Transverse colon (tissue), 4 donors: ENCODE results near the gene C10orf90.

ENCODE experiments used
- POLR2A ChIP-seq: fragments of 450-650 bp; IDR thresholded peaks from one replicate; pipeline ENCODE4 v1.6.1; 2016; ENCODE audit warnings: antibody characterized with exemption, mild to moderate bottlenecking, moderate library complexity
- POLR2AphosphoS5 ChIP-seq, 3 donors: sonication (generic); formaldehyde crosslinking; IDR thresholded peaks; one replicate each; pipeline ENCODE4 v1.6.1; 2016; ENCODE audit warnings: antibody characterized with exemption in 3 of 3
- TF ChIP-seq, protein P1 (sequence below), 5 experiments: fragments of 200-600 bp in 3 of 5; fragments of 450-650 bp in 2 of 5; sonication (generic) in 3 of 5; IDR thresholded peaks; 1 replicate in 2 of 5; 2 replicates in 3 of 5; pipeline ENCODE4 v1.5.1; 2016 to 2017; ENCODE audit warnings: antibody characterized with exemption in 5 of 5, inconsistent platforms in 3 of 5, mild to moderate bottlenecking in 2 of 5, moderate library complexity in 1 of 5

DNA sequence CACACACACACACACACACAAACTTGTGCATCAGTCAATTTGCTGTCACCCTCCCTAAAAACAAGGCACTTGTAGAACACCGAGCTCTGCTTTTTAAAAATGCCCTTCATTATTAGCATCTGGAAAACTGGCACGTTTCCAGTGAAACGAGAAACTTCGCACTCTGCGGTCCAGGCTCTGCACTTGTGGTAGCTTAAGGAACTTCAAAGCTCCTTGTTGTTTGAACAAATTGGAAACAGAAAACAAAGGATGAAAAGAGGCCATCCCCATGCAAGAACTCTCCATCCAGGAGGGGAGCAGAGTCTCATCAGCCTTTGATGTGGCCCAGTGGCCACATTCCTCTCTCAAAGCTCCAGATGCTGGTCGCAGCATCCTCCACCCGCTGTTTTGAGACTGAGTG lies 105.1 kb downstream of the C10orf90 start:
- TF ChIP-seq, protein P1, sequence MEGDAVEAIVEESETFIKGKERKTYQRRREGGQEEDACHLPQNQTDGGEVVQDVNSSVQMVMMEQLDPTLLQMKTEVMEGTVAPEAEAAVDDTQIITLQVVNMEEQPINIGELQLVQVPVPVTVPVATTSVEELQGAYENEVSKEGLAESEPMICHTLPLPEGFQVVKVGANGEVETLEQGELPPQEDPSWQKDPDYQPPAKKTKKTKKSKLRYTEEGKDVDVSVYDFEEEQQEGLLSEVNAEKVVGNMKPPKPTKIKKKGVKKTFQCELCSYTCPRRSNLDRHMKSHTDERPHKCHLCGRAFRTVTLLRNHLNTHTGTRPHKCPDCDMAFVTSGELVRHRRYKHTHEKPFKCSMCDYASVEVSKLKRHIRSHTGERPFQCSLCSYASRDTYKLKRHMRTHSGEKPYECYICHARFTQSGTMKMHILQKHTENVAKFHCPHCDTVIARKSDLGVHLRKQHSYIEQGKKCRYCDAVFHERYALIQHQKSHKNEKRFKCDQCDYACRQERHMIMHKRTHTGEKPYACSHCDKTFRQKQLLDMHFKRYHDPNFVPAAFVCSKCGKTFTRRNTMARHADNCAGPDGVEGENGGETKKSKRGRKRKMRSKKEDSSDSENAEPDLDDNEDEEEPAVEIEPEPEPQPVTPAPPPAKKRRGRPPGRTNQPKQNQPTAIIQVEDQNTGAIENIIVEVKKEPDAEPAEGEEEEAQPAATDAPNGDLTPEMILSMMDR (IDR thresholded peaks at IDR 0.05), result no peak
- TF ChIP-seq POLR2A (no peak), POLR2AphosphoS5 (IDR thresholded peaks at IDR 0.05) (no peak)
